ENCODE measurements around the gene IGSF3.

IGSF3 gene

DNA sequence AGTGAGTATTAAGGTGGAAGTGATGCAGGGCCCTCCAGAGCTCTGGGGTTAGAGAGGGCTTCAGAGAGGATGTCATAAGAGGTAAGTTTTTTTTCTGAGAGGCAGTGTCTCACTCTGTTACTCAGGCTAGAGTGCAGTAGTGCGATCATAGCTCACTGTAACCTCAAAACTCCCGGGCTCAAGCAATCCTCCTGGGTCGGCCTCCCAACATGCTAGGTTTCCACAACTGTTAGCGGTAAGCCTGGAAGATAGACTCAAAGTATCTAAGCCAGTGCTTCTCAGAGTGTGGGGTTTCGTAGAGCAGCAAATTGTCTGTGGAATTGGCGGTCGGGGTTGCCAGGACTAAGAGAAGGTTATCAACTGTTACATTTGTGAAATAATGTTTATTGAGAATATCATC is 18.6 kb upstream of the IGSF3 start:
- DNase-seq, result no peak

DNA sequence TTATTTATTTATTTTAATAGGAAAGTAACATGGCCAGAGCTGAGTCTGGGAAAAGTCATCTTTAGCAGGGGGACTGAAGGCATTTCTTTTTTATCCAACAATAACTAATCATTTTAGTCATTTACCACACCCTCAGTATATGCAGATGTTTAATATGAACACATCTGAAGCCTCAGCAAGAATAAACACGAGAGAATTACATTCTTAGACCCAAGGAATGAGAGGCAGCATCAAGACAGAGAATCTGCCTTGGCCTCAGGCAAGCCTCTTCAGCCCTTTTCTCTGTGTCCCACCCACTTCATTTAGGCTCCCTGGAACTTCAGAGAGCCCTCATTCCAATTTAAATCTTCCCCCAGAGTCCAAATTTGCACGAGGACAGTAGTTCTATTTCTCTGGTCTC is 17.0 kb upstream of the IGSF3 start:
- DNase-seq, result no peak

DNA sequence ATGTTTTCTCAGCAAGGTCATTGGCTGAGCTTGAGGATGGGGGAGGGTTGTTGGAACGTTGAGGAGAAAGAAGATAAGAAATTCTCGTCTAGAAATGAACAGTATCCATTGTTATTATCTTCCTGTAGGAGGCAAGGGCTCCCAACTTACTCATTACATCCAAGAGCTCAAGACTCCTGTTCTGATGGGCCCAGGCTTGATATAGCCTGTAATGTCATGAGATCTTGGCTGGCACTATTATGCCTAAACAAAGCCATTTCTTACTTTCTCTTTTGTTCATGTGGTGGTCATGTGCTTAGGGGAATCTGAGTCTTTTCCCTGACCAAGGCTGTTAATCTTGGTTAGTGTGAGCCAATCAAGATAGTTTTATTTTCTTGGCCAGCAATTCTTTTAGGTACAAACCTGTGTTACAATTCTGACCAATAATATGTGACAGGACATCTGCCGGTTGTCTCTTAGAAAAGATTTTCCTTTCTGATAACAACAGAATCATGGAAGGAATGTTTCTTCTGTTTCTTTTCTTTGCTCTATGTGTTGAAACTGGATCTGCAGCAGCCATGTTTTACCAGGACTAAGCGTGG is 15.2 kb upstream of the IGSF3 start:
- DNase-seq, result no peak

DNA sequence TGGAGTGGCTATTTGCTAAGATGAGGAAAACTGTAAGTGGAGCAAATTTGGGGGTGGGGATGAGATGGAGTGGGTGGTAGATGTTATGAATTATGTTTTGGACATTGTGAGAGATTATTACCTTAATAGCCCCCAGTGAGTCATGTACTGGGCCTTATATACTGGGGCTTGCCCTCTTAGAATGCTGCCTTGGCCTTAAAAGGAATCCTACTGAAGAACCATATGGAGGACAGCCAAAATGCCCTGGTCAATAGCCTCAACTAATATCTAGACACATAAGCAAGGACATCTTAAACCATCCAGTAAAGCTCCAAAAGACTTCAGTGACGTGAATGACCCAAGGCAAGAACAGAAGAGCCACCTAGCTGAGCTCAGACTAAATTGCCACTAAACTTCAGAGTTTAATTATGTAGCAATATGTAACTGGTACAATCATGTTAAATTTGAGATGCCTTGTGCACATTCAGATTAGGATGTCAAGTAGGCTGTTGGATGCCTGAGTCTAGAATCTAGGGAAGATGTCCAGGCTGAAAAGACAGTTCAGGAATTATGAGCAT is 13.9 kb upstream of the IGSF3 start:
- DNase-seq, result no peak

DNA sequence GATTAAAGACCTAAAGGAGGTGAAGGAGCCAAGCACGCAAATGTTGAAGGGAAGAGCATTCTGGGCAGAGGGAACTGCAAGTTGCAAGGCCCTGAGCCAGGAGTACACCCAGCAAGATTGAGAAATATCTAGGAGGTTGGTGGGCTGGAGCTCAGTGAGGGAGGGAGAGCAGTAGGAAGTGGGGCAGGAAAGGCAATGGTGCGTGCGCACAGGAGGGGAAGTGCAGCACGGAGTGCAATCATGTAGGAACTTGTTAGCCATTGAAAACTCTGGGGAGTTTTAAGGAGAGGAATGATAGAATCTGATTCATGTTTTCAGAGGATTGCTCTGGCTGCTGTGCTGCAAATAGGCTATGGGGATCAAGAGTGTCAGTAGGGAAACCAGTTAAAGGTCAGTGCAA is 13.2 kb upstream of the IGSF3 start:
- no peak for DNase-seq

DNA sequence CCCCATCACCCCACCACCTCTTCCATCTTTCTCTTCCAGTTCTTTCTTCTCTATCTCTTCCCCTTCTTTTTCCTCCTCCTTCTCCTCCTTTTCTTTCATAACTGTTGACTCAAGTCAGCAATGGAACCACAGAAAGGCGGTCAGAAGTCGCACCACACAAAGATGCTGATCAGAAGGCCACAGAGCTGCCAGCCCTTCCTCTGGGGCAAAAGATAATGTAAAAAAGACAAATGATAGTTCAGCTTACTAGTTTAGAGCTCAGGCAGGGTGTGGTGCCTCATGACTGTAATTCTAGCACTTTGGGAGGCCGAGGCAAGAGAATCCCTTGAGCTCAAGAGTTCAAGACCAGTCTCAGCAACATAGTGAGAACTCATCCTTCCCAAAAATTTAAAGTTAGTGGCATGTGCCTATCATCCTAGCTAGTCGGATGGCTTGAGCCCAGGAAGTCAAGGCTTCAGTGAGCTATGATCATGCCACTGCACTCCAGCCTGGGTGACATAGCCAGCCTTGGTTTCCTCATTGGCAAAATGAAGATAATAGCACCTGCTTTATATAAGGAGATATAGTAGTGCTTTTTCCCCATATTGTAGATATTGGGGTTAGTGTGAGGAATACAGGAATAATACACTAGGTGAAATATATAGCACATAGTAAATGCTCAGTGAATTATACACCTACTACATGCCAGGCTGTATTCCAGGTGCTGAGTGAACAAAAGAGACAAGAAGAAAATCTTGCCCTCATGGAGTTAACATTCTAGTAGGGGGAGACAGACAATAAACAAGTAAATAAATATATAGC is 12.5 kb upstream of the IGSF3 start:
- DNase-seq, result no peak

DNA sequence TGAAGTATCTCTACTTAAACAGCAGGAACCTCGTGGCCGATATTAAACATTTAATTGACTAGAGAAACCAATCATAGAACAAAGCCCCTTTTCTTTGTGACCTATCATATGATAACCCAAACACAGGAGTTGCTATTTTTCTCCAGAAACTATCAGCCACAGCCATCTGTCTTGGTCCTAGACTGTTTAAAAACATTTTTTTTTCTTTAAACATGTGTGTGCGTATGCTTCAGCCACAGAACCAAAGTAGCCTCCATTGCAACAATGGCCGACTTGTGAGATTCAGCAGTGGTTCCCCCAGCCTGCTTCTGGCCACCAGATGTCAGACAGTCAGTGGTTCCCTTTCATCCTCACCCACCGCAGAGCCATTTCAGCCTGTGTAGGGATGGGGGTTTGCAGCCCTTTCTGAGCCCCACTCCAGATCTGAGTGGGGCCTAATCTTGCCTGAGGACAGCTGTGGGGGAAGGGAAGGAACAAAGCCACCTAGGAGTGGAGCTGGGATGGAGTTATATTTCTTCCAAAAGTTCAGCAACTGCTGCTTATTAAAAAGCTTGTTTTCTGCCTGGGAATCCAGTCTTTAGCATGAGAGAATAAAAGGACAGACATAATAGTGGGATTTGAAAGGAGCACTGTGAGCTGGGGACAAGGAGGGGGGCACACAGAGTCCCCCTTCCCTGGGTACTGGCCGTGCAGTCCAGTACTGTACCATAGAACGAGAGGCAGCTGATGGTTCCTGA is 11.7 kb upstream of the IGSF3 start:
- no peak for DNase-seq

DNA sequence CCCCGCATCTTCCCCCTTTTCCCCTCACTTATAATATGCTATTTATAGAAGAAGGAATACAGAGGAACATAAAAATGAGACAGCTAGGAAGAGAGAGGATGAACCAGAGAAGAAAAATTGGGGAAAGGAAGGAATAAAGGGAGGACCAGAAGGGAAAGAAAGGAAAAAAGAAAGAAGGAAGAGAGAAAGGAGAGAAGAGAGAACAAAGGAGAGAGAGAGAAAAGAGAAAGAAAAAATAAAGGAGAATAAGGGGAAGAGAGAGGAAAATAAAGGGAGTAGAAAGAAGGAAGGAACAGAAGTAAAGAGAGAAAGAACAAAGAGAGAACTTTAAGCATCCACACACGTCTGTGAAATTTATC is 11.2 kb upstream of the IGSF3 start:
- no peak for DNase-seq

DNA sequence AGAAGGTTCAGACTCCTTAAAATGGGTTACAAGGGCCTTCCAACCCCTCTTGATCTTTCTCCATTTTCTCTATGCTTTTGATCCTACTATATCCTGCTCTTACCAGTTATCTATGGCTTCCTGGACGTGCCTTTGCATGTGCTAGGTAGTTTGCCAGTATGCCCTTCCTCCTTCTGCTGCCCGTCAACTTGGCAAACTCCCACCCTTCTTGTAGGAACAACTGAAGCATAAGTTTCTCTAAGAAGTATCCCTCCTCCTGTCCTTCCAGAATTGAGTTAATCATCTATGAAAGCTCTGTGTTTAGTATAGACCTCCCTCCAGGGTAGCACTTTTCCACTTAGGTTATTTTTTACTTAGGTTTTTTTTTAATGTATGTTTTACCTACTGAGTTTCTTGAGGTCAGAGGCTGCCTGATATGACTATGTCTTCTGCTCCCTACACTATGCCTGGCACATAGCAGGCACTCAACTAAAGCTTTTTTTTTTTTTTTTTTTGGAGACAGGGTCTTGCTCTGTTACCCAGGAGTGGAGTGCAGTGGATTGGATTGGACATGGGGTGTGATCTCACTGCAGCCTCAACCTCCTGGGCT is 10.0 kb upstream of the IGSF3 start:
- DNase-seq, result no peak

DNA sequence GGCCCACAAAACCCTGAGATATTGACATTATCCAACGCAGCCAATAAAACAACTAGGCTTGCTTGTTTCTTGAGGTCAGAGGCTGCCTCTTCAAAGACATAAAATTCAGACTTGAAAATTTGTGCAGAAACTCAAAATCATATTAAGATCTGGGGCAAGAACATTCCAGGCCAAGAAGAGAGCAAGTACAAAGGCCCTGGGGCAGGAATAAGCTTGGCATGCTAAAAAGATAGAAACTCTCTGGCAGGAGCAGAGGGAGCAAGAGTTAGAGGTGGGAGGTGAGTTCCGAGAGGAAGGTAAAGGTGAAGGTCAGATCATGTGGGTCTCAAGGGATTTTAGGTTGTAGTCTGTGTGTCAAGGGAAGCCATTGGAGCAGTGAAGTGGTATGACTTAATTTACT is 8.8 kb upstream of the IGSF3 start:
- no peak for DNase-seq

DNA sequence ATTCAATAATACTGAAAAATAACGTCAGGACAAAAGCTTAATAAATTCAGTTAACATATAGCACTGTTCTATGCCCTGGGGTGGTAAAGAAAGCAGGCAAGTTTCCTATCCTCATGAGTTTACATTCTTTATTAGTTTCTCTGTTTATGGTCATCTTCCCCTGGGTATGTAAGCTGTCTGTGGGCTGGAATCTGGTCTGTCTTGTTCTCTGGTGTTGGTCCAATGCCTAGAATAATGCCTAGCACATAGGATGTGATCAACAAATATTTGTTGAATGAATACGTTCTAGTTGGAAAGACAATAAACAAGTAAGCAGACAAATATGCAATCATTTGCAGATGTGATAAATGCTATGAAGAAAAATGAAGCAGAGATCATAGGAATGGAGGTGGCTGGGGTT is 7.2 kb upstream of the IGSF3 start:
- DNase-seq, result no peak

DNA sequence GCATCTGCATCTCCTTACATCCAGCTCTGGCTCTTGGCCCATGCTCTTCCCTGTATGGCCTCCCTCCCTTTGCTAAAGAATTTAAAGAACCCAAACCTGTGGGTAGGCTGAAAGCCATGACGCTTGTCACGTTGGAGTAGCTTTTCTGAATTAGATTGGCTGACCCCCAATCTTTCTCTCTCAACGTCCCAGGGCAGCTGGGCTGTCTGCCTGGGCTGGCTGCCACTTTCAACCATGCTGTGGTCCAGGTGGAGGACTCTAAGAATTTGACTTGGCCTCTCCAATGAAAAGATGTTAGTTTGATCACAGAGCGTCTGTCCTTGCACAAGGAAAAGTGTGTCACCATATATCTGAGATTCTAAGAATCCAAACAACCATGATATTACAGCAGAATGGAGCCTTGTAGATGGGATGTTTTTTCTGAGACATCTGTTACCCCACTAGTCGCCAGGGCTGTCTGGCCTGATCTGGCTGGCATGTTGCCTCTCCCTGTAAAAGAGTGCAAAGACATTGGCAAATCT is 6.5 kb upstream of the IGSF3 start:
- DNase-seq, result no peak

DNA sequence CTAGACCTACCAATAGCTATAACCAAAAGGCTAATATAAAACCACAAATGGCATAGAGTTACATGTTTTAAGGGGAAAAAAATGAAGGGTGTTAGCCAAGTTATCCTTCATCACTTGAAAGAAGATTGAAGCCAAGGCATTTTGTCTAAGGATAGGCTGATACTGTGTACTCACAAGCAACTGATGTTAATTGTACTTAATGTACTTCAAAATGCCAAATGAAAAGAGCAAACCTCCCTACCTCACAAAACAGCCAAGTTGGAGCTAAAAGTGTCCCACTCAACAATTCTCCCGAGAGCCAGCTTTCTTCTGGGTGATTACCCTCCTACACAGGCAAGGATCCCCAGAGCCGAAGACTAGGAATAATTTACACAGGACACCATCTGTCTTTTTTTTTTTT is 4.4 kb upstream of the IGSF3 start:
- DNase-seq, result no peak

DNA sequence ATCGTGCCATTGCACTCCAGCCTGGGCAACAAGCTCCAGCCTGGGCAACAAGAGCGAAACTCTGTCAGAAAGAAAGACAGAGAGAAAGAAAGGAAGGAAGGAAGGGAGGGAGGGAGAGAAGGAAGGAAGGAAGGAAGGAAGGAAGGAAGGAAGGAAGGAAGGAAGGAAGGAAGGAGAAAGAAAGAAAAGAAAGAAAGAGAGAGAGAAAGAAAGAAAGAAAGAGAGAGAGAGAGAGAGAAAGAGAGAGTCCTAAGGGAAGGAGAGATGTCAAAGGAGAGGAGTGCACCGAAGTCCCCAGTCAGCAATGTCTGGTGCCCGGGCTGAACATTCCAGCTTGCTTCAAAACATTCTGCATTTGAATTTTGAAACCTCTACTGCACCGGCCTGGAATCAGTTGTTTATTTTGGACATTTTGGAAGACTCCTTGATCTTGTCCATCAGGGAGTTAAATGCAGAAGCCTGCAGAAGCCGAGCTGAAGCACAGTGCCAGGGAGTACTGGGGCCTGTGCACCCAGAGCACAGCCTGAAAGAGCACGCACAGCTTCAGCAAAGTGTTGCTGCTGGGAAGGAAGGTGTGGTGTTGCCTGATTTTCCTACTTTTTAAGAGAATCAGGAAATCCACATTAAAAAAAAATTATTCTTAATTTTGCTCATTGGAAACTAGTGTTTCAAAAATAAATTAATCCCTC is 3.7 kb upstream of the IGSF3 start:
- no peak for DNase-seq

DNA sequence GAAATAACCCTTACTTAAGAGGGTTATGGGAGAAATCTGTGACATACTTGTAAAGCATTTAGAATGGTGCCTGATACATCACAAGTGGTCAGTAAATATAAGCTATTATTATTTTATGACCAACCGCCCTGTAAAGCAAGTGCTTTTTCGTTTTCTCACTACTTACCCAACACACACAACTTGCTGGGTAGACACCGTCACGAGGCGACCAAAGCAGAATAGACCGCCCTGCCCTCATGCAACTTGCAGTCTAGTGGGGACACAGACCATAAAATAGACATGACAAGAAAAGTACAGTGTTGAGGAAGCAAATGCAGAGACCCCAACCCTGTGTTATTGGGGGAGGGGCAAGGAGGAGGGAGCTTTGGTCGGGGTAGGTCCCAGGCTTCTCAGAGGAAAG is 744 bp upstream of the IGSF3 start:
- no peak for DNase-seq

DNA sequence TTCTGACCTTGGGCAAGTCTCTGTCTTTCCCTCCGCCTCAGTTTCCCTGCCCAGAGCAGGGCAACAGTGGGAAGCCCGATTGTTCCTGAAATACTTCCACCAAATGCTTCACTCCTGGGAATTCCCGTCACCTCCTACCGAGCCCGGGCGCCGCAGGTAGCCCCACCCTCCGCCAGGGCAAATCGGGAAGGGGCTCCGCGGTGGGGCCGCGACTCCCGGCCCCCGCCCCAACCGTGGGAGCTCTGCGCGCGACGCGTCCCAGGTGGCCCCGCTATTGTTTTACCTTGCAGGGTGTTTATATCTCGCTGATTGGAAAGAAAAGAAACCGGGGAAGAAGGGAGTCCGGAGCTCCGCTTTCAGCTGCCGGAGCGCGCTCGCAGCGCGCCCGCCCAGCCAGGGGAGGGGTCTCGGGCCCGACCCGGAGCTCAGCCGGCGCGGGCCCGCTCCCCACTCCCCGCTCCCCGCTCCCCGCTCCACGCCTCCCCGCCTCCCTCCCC is 407 bp downstream of the IGSF3 start:
- DNase-seq, result no peak

DNA sequence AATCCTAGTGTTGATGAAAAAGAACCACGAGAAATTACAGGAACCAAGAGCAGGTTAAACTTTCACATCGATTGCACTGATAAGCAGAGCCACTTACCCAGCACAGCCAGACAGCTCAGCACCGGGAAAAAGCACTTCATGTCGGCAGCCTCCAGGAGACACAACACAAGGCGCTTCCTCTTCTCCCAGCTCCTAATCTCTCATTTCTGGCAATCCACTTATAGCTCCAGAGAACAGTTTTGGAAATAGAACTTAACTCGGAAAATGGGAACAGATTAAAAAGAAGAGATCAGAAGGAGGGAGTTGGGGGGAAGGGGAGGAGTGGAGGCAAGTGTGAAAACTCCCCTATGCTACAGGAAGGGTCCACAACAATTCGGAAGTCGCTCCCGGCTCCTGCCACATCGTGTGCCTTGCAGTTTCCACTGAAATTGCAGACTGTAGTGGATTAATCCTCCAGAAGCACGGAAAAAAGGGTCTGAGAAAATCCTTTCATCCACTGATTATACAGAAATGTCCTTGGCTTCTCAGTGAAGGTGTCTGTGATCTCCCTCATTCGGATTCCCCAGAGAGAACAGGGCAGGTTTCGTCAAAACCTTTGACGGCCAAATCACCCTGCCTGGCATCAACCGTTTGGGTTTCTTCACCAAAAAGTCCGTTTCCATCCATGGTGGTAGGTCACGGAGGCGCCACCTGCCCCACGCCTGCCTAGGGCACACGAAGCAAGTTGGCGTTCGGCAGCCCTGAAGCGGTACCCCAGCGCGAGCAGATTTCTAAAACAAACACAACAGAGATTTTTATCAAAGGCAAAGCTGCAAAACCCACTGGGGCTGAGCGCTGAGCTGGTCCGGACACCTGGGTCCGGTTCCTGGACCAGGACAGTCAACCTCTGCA is 1.1 kb downstream of the IGSF3 start:
- DNase-seq, result no peak

DNA sequence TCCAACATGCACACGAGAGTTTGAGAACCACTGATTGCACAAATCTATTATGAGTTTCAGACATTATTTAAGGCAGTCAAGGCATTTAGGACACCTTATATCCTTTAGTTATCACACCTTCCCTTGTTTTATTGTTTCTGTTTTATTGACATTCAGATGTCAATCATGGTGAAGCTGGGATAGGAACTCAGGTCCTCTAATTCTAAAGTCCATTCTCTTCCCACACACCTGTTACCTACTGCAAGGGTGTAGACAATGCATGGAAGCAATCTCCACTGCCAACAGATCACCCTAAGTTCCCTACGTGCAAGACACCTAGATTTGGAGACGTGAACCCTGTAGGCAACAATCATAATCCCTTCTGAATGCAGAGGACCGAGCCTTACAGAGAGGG is 2.6 kb downstream of the IGSF3 start:
- DNase-seq, result no peak

DNA sequence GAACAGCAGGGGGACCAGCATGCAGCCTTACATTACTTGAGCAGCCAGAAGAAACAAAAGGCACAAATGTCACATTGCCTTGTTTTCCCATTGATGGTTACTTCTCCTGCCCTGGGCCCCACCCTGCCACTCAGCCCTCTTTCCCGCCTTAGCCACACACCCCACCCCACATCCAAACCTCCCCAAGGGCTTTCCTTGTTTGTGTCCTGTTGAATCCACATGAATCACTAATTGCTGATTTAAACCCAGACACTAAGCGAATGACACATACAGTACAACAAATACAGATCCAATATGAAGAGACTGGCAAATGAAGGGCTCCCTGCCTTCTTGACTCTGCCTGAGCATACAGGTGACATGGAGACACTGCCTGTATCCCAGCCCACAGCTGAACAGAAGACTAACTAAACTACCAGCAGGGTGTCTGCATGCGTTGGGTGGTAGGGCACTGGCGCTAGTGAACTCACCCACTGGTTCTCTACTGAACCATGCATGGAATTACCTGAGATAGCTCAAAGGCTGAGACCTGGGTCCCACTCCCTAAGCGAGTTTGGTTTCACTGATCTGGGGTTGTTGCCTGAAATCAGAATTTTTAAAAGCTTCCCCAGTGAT is 3.1 kb downstream of the IGSF3 start:
- DNase-seq, result no peak

DNA sequence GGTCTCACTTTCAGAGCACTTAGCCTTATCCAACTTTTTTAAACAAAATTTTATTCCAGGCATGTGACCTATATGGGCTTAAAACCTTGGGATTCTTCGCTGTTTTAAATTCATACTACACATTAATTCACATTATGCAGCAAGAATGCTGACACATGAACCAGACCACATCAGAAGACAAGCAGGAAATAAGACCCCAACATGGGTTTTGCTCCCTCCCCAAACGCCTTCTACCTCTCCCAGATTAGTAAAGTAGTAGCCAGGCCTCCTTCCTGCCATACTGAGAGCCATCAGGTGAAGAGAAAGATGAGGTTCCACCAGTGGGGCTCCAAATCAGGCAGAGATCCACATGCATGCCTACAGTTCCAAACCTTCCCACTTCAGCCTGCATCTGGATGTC is 3.7 kb downstream of the IGSF3 start:
- DNase-seq, result no peak

DNA sequence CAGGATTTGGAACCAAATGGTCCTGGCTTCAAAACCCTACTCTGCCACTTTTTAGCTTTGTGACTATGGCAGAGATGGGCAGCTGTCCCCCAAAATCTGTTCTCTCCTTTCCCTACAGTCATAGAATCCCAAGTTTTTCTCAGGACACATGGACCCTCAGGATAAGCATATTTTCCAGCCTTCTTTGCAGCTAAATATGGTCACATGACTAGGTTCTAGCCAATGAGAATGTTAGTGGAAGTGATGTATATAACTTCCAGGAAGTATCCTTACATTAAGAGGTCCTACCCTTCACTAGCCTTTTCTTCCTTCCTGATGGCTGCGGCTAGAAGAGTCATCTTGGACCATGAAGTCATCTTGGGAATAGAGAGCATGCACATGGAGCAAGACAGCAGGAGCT is 5.9 kb downstream of the IGSF3 start:
- no peak for DNase-seq
